ENCODE measurements around the gene ALG2.
"Not testable (repeated sequence)": the region's sequence is repeated elsewhere in the genome, so short reads cannot be mapped to it uniquely, and the experiment has no call there.

Gene ALG2

GRCh38 chr9:99213197-99213596 lies 8.5 kb downstream of the ALG2 start:
- H3K4me3 ChIP-seq (ENCODE audit: low read depth in 1 of 2, low read length in 2 of 2), result no peak overlapping the region
- H3K36me3 ChIP-seq (ENCODE audit: control insufficient read depth in 1 of 2, insufficient read depth in 2 of 2, low read length in 2 of 2), result peaks cover 8 to 19% of the 10 kb centered on the region in 2 donors
- H3K9me3 ChIP-seq (ENCODE audit: control insufficient read depth in 1 of 2, low read length in 2 of 2), result no peaks in the 10 kb centered on the region
- no peaks in the 10 kb centered on the region for H3K4me1 ChIP-seq (ENCODE audit: control insufficient read depth in 1 of 2, insufficient read depth in 2 of 2, low read length in 2 of 2)
- no peaks in the 10 kb centered on the region for H3K27me3 ChIP-seq (ENCODE audit: low read depth, low read length)
- no peak overlapping the region for H3K27ac ChIP-seq (ENCODE audit: low read length)

- no peak overlapping the region for H3K4me3 ChIP-seq (ENCODE audit: low read depth in 1 of 2, low read length in 2 of 2)
- peaks cover 0 to 14% of the 10 kb centered on the region in 2 donors for H3K36me3 ChIP-seq (ENCODE audit: control insufficient read depth in 1 of 2, insufficient read depth in 2 of 2, low read length in 2 of 2)
- H3K9me3 ChIP-seq (ENCODE audit: control insufficient read depth in 1 of 2, low read length in 2 of 2), result no peaks in the 10 kb centered on the region
- no peaks in the 10 kb centered on the region for H3K4me1 ChIP-seq (ENCODE audit: control insufficient read depth in 1 of 2, insufficient read depth in 2 of 2, low read length in 2 of 2)
- no peak overlapping the region for H3K27ac ChIP-seq (ENCODE audit: low read length)
- no peaks in the 10 kb centered on the region for H3K27me3 ChIP-seq (ENCODE audit: low read depth, low read length)
Measured at GRCh38 chr9:99211746-99212145, 10.0 kb downstream of the ALG2 start.

GRCh38 chr9:99210572-99210971 lies 11.2 kb downstream of the ALG2 start:
- Histone ChIP-seq H3K4me1 (ENCODE audit: control insufficient read depth in 1 of 2, insufficient read depth in 2 of 2, low read length in 2 of 2) (no peaks in the 10 kb centered on the region), H3K9me3 (ENCODE audit: control insufficient read depth in 1 of 2, low read length in 2 of 2) (no peaks in the 10 kb centered on the region), H3K27me3 (ENCODE audit: low read depth, low read length) (no peaks in the 10 kb centered on the region), H3K27ac (ENCODE audit: low read length) (no peak overlapping the region), H3K36me3 (ENCODE audit: control insufficient read depth in 1 of 2, insufficient read depth in 2 of 2, low read length in 2 of 2) (peaks cover 0 to 6% of the 10 kb centered on the region in 2 donors), H3K4me3 (ENCODE audit: low read depth in 1 of 2, low read length in 2 of 2) (no peak overlapping the region)

GRCh38 chr9:99201603-99202002 lies 20.1 kb downstream of the ALG2 start:
- Histone ChIP-seq H3K9me3 (ENCODE audit: control insufficient read depth in 1 of 2, low read length in 2 of 2) (no peaks in the 10 kb centered on the region), H3K27me3 (ENCODE audit: low read depth, low read length) (no peaks in the 10 kb centered on the region), H3K4me3 (ENCODE audit: low read depth in 1 of 2, low read length in 2 of 2) (no peak overlapping the region), H3K4me1 (ENCODE audit: control insufficient read depth in 1 of 2, insufficient read depth in 2 of 2, low read length in 2 of 2) (no peaks in the 10 kb centered on the region), H3K27ac (ENCODE audit: low read length) (no peak overlapping the region), H3K36me3 (ENCODE audit: control insufficient read depth in 1 of 2, insufficient read depth in 2 of 2, low read length in 2 of 2) (no peaks in the 10 kb centered on the region)

- H3K27me3 ChIP-seq (ENCODE audit: low read depth, low read length), result no peaks in the 10 kb centered on the region
- H3K27ac ChIP-seq (ENCODE audit: low read length), result no peak overlapping the region
- H3K9me3 ChIP-seq (ENCODE audit: control insufficient read depth in 1 of 2, low read length in 2 of 2), result no peaks in the 10 kb centered on the region
- H3K4me1 ChIP-seq (ENCODE audit: control insufficient read depth in 1 of 2, insufficient read depth in 2 of 2, low read length in 2 of 2), result no peaks in the 10 kb centered on the region
- no peak overlapping the region for H3K4me3 ChIP-seq (ENCODE audit: low read depth in 1 of 2, low read length in 2 of 2)
- H3K36me3 ChIP-seq (ENCODE audit: control insufficient read depth in 1 of 2, insufficient read depth in 2 of 2, low read length in 2 of 2), result no peaks in the 10 kb centered on the region
Measured at GRCh38 chr9:99199938-99200539, 21.7 kb downstream of the ALG2 start.

GRCh38 chr9:99197987-99198386 lies 23.8 kb downstream of the ALG2 start:
- H3K4me3 ChIP-seq (ENCODE audit: low read depth in 1 of 2, low read length in 2 of 2), result no peak overlapping the region
- H3K27me3 ChIP-seq (ENCODE audit: low read depth, low read length), result no peaks in the 10 kb centered on the region

GRCh38 chr9:99197124-99197630 lies 24.6 kb downstream of the ALG2 start:
- Histone ChIP-seq H3K36me3 (ENCODE audit: control insufficient read depth in 1 of 2, insufficient read depth in 2 of 2, low read length in 2 of 2) (no peaks in the 10 kb centered on the region), H3K4me1 (ENCODE audit: control insufficient read depth in 1 of 2, insufficient read depth in 2 of 2, low read length in 2 of 2) (no peaks in the 10 kb centered on the region), H3K4me3 (ENCODE audit: low read depth in 1 of 2, low read length in 2 of 2) (no peak overlapping the region), H3K27ac (ENCODE audit: low read length) (no peak overlapping the region), H3K9me3 (ENCODE audit: control insufficient read depth in 1 of 2, low read length in 2 of 2) (no peaks in the 10 kb centered on the region), H3K27me3 (ENCODE audit: low read depth, low read length) (no peaks in the 10 kb centered on the region)

More at GRCh38 chr9:99197987-99198386, 23.8 kb downstream of the ALG2 start:
- Histone ChIP-seq H3K4me1 (ENCODE audit: control insufficient read depth in 1 of 2, insufficient read depth in 2 of 2, low read length in 2 of 2) (no peaks in the 10 kb centered on the region), H3K36me3 (ENCODE audit: control insufficient read depth in 1 of 2, insufficient read depth in 2 of 2, low read length in 2 of 2) (no peaks in the 10 kb centered on the region), H3K27ac (ENCODE audit: low read length) (no peak overlapping the region), H3K9me3 (ENCODE audit: control insufficient read depth in 1 of 2, low read length in 2 of 2) (no peaks in the 10 kb centered on the region)

- H3K4me1 ChIP-seq (ENCODE audit: control insufficient read depth in 1 of 2, insufficient read depth in 2 of 2, low read length in 2 of 2); H3K36me3 ChIP-seq (ENCODE audit: control insufficient read depth in 1 of 2, insufficient read depth in 2 of 2, low read length in 2 of 2); H3K4me3 ChIP-seq (ENCODE audit: low read depth in 1 of 2, low read length in 2 of 2); H3K27ac ChIP-seq (ENCODE audit: low read length); H3K9me3 ChIP-seq (ENCODE audit: control insufficient read depth in 1 of 2, low read length in 2 of 2); H3K27me3 ChIP-seq (ENCODE audit: low read depth, low read length): not testable (repeated sequence)
Measured at GRCh38 chr9:99196484-99196883, 25.3 kb downstream of the ALG2 start.

- Histone ChIP-seq H3K36me3 (ENCODE audit: control insufficient read depth in 1 of 2, insufficient read depth in 2 of 2, low read length in 2 of 2) (no peaks in the 10 kb centered on the region), H3K4me3 (ENCODE audit: low read depth in 1 of 2, low read length in 2 of 2) (no peak overlapping the region), H3K27me3 (ENCODE audit: low read depth, low read length) (no peaks in the 10 kb centered on the region), H3K4me1 (ENCODE audit: control insufficient read depth in 1 of 2, insufficient read depth in 2 of 2, low read length in 2 of 2) (no peaks in the 10 kb centered on the region), H3K9me3 (ENCODE audit: control insufficient read depth in 1 of 2, low read length in 2 of 2) (no peaks in the 10 kb centered on the region), H3K27ac (ENCODE audit: low read length) (no peak overlapping the region)
Measured at GRCh38 chr9:99193466-99193821, 28.3 kb downstream of the ALG2 start.

- Histone ChIP-seq H3K36me3 (ENCODE audit: control insufficient read depth in 1 of 2, insufficient read depth in 2 of 2, low read length in 2 of 2) (no peaks in the 10 kb centered on the region), H3K27me3 (ENCODE audit: low read depth, low read length) (no peaks in the 10 kb centered on the region), H3K27ac (ENCODE audit: low read length) (no peak overlapping the region), H3K9me3 (ENCODE audit: control insufficient read depth in 1 of 2, low read length in 2 of 2) (no peaks in the 10 kb centered on the region), H3K4me3 (ENCODE audit: low read depth in 1 of 2, low read length in 2 of 2) (no peak overlapping the region), H3K4me1 (ENCODE audit: control insufficient read depth in 1 of 2, insufficient read depth in 2 of 2, low read length in 2 of 2) (no peaks in the 10 kb centered on the region)
Measured at GRCh38 chr9:99192786-99193465, 28.8 kb downstream of the ALG2 start.

- Histone ChIP-seq H3K4me1 (ENCODE audit: control insufficient read depth in 1 of 2, insufficient read depth in 2 of 2, low read length in 2 of 2) (no peaks in the 10 kb centered on the region), H3K4me3 (ENCODE audit: low read depth in 1 of 2, low read length in 2 of 2) (no peak overlapping the region), H3K27ac (ENCODE audit: low read length) (no peak overlapping the region), H3K9me3 (ENCODE audit: control insufficient read depth in 1 of 2, low read length in 2 of 2) (no peaks in the 10 kb centered on the region), H3K27me3 (ENCODE audit: low read depth, low read length) (no peaks in the 10 kb centered on the region), H3K36me3 (ENCODE audit: control insufficient read depth in 1 of 2, insufficient read depth in 2 of 2, low read length in 2 of 2) (no peaks in the 10 kb centered on the region)
Measured at GRCh38 chr9:99190597-99191283, 31.0 kb downstream of the ALG2 start.
